ENCODE data around the gene THOC5.

THOC5 gene

DNA sequence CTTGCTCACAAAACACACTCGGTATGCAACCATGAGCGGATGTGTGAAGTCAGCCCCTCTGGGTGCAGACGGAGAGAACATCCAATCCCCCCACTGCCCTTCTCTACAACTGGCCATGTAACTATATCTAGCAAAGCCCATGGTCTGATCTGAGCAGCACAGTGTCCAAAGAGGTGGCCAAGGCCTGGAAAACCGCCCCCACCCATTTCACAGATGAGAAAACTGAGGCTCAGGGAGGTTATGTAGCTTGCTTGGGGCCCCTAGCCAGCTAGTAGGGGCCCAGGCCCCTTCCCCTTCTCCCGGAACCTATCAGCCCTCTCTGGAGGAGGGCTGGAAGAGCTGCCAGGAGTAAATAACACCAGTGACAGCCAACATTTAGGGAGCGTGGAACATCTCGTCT, 89.0 kb downstream of the THOC5 start:
- Histone ChIP-seq H3K9me3 (no peaks in the 10 kb centered on the region), H3K27me3 (peaks cover 0 to 15% of the 10 kb centered on the region in 2 donors), H3K4me3 (no peak overlapping the region), H3K27ac (no peak overlapping the region), H3K36me3 (no peaks in the 10 kb centered on the region), H3K4me1 (no peaks in the 10 kb centered on the region)
- DNase-seq, result no peak
- intact Hi-C loops (cut with DNase I; ENCODE audit: low total_unique reads), result no loop called here
- TF ChIP-seq, protein P1, sequence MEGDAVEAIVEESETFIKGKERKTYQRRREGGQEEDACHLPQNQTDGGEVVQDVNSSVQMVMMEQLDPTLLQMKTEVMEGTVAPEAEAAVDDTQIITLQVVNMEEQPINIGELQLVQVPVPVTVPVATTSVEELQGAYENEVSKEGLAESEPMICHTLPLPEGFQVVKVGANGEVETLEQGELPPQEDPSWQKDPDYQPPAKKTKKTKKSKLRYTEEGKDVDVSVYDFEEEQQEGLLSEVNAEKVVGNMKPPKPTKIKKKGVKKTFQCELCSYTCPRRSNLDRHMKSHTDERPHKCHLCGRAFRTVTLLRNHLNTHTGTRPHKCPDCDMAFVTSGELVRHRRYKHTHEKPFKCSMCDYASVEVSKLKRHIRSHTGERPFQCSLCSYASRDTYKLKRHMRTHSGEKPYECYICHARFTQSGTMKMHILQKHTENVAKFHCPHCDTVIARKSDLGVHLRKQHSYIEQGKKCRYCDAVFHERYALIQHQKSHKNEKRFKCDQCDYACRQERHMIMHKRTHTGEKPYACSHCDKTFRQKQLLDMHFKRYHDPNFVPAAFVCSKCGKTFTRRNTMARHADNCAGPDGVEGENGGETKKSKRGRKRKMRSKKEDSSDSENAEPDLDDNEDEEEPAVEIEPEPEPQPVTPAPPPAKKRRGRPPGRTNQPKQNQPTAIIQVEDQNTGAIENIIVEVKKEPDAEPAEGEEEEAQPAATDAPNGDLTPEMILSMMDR (IDR thresholded peaks at IDR 0.05), result no peak

DNA sequence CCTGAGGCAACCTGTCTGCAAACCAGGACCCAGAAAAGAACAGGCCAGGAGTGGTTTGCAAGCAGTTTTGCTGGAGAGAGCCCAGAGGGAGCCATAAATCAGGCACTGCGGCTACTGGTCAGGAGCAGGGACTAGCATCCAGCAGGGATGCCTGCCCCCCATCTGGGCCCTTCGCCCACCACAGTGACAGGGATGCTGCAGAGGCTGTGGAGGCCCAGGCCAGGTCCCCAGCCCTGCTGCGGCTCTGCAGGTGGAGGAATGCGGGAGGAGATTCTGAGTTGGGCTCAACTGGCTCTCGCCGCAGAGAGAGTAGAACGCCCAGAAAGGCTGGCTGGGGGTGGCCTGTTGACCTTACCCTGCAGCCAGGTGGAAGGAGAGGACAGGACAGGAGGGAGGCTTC, 89.9 kb downstream of the THOC5 start:
- H3K9me3 ChIP-seq, result no peaks in the 10 kb centered on the region
- H3K36me3 ChIP-seq, result no peaks in the 10 kb centered on the region
- TF ChIP-seq, protein P1 (IDR thresholded peaks at IDR 0.05), result no peak
- no peak for DNase-seq
- H3K27me3 ChIP-seq, result peaks cover 0 to 10% of the 10 kb centered on the region in 2 donors
- no peak overlapping the region for H3K27ac ChIP-seq
- H3K4me3 ChIP-seq, result no peak overlapping the region
- no peaks in the 10 kb centered on the region for H3K4me1 ChIP-seq
- intact Hi-C loops (cut with DNase I; ENCODE audit: low total_unique reads), result no loop called here

- DNase-seq, result no peak
- intact Hi-C loops (cut with DNase I; ENCODE audit: low total_unique reads), result no loop called here
These were observed 92.3 kb downstream of the THOC5 start for GRCh38 chr22:29461263-29461662.

GRCh38 chr22:29459773-29460172, 93.8 kb downstream of the THOC5 start:
- TF ChIP-seq, protein P1 (IDR thresholded peaks at IDR 0.05), result no peak
- Histone ChIP-seq H3K36me3 (no peaks in the 10 kb centered on the region), H3K4me1 (no peaks in the 10 kb centered on the region), H3K4me3 (no peak overlapping the region), H3K27me3 (peaks cover 0 to 2% of the 10 kb centered on the region in 2 donors), H3K9me3 (no peaks in the 10 kb centered on the region), H3K27ac (no peak overlapping the region)
- DNase-seq, result no peak
- intact Hi-C loops (cut with DNase I; ENCODE audit: low total_unique reads), result no loop called here

More at GRCh38 chr22:29461263-29461662, 92.3 kb downstream of the THOC5 start:
- Histone ChIP-seq H3K36me3 (no peaks in the 10 kb centered on the region), H3K9me3 (no peaks in the 10 kb centered on the region), H3K4me1 (no peaks in the 10 kb centered on the region), H3K4me3 (no peak overlapping the region), H3K27ac (no peak overlapping the region), H3K27me3 (peaks cover 0 to 2% of the 10 kb centered on the region in 2 donors)
- TF ChIP-seq, protein P1 (IDR thresholded peaks at IDR 0.05), result no peak

- intact Hi-C loops (cut with DNase I; ENCODE audit: low total_unique reads), result no loop called here
- H3K27ac ChIP-seq, result no peak overlapping the region
- peaks cover 0 to 2% of the 10 kb centered on the region in 2 donors for H3K27me3 ChIP-seq
- no peaks in the 10 kb centered on the region for H3K36me3 ChIP-seq
- DNase-seq, result no peak
- H3K4me1 ChIP-seq, result no peaks in the 10 kb centered on the region
- H3K9me3 ChIP-seq, result no peaks in the 10 kb centered on the region
- no peak overlapping the region for H3K4me3 ChIP-seq
- TF ChIP-seq, protein P1 (IDR thresholded peaks at IDR 0.05), result no peak
These were observed 95.0 kb downstream of the THOC5 start for GRCh38 chr22:29458551-29458950.

GRCh38 chr22:29457730-29458129, 95.8 kb downstream of the THOC5 start:
- DNase-seq, result peak in 1 of 2 donors; percentile 32
- H3K4me3 ChIP-seq, result no peak overlapping the region
- H3K36me3 ChIP-seq, result no peaks in the 10 kb centered on the region
- peaks cover 0 to 2% of the 10 kb centered on the region in 2 donors for H3K27me3 ChIP-seq
- TF ChIP-seq, protein P1 (IDR thresholded peaks at IDR 0.05), result no peak
- no peak overlapping the region for H3K27ac ChIP-seq
- intact Hi-C loops (cut with DNase I; ENCODE audit: low total_unique reads), result no loop called here
- no peaks in the 10 kb centered on the region for H3K9me3 ChIP-seq
- no peaks in the 10 kb centered on the region for H3K4me1 ChIP-seq
